Central memory CD8-positive, alpha-beta T cell (primary cell): ENCODE results near the gene WDR20.
"Not testable (repeated sequence)": the region's sequence is repeated elsewhere in the genome, so short reads cannot be mapped to it uniquely, and the experiment has no call there.

Experiments used
- ATAC-seq: fragments of 150-1000 bp; cut with Tn5 transposase; replicated peaks from 2 replicates; pipeline ENCODE4 v1.10.0; 2022; ENCODE audit warnings: mild to moderate bottlenecking, moderate FRiP score, moderate number of reproducible peaks; ENCODE audit not compliant: poor library complexity, severe bottlenecking; ENCODE audit errors: extremely low read depth
- DNase-seq, 2 donors: peaks; one replicate each; pipeline ENCODE4 v3.0.0; 2021; ENCODE audit warnings: low spot score in 2 of 2
- H3K27ac Mint-ChIP-seq: one replicate; pipeline ENCODE4 v1.8.0; 2022; ENCODE audit warnings: low read depth, mild to moderate bottlenecking, moderate library complexity, mixed read lengths
- H3K27me3 Mint-ChIP-seq: one replicate; pipeline ENCODE4 v1.8.0; 2022; ENCODE audit warnings: mixed read lengths
- H3K36me3 Mint-ChIP-seq: one replicate; pipeline ENCODE4 v1.8.0; 2022; ENCODE audit warnings: mild to moderate bottlenecking, moderate library complexity, mixed read lengths; ENCODE audit not compliant: insufficient read depth
- H3K4me1 Mint-ChIP-seq: one replicate; pipeline ENCODE4 v1.8.0; 2022; ENCODE audit warnings: mixed read lengths
- H3K4me3 Mint-ChIP-seq: one replicate; pipeline ENCODE4 v1.8.0; 2022; ENCODE audit warnings: mild to moderate bottlenecking, moderate library complexity, mixed read lengths
- H3K9me3 Mint-ChIP-seq: one replicate; pipeline ENCODE4 v1.8.0; 2022; ENCODE audit warnings: mixed read lengths

The WDR20 gene

GRCh38 chr14:102139286-102140026, at the start of gene WDR20:
WDR20 (plus strand) TSS chr14:102139897; CDS start chr14:102139924, 27 bp downstream.
- H3K4me3 Mint-ChIP-seq: peak within 1 kb of the TSS; percentile 98
- peaks cover 19% of the 10 kb centered on the region for H3K4me1 Mint-ChIP-seq
- peaks cover 18% of the 10 kb centered on the region for H3K36me3 Mint-ChIP-seq
- DNase-seq (peak; percentile 96 to 99), ATAC-seq (peak; percentile 84)
- no peaks in the 10 kb centered on the region for H3K27me3 Mint-ChIP-seq
- peak within 1 kb of the TSS; percentile 97 for H3K27ac Mint-ChIP-seq
- H3K9me3 Mint-ChIP-seq: no peaks in the 10 kb centered on the region

- DNase-seq (no peak), ATAC-seq (no peak)
- peaks cover 35% of the 10 kb centered on the region for H3K4me1 Mint-ChIP-seq
- no peaks in the 10 kb centered on the region for H3K27me3 Mint-ChIP-seq
- H3K4me3 Mint-ChIP-seq: no peak overlapping the region
- no peaks in the 10 kb centered on the region for H3K9me3 Mint-ChIP-seq
- no peak overlapping the region for H3K27ac Mint-ChIP-seq
- H3K36me3 Mint-ChIP-seq: peaks cover 24% of the 10 kb centered on the region
These were observed 49.0 kb upstream of the WDR20 start for GRCh38 chr14:102090713-102091112.

GRCh38 chr14:102092806-102093205, 46.9 kb upstream of the WDR20 start:
- Mint-ChIP-seq H3K27ac (no peak overlapping the region), H3K4me1 (peaks cover 35% of the 10 kb centered on the region), H3K4me3 (no peak overlapping the region), H3K9me3 (no peaks in the 10 kb centered on the region), H3K36me3 (peaks cover 7% of the 10 kb centered on the region), H3K27me3 (no peaks in the 10 kb centered on the region)
- no peak for ATAC-seq
- no peak for DNase-seq

GRCh38 chr14:102094101-102094500, 45.6 kb upstream of the WDR20 start:
- Mint-ChIP-seq H3K4me1 (peaks cover 24% of the 10 kb centered on the region), H3K4me3 (no peak overlapping the region), H3K27ac (no peak overlapping the region), H3K36me3 (peaks cover 1% of the 10 kb centered on the region), H3K27me3 (no peaks in the 10 kb centered on the region), H3K9me3 (no peaks in the 10 kb centered on the region)
- ATAC-seq (no peak), DNase-seq (no peak)

GRCh38 chr14:102095231-102095870, 44.3 kb upstream of the WDR20 start:
- ATAC-seq (no peak), DNase-seq (no peak)
- no peaks in the 10 kb centered on the region for H3K9me3 Mint-ChIP-seq
- peaks cover 12% of the 10 kb centered on the region for H3K4me1 Mint-ChIP-seq
- no peak overlapping the region for H3K4me3 Mint-ChIP-seq
- no peaks in the 10 kb centered on the region for H3K36me3 Mint-ChIP-seq
- no peaks in the 10 kb centered on the region for H3K27me3 Mint-ChIP-seq
- no peak overlapping the region for H3K27ac Mint-ChIP-seq

- Mint-ChIP-seq H3K27ac (no peak overlapping the region), H3K36me3 (no peaks in the 10 kb centered on the region), H3K4me3 (no peak overlapping the region), H3K27me3 (no peaks in the 10 kb centered on the region), H3K4me1 (peaks cover 6% of the 10 kb centered on the region), H3K9me3 (no peaks in the 10 kb centered on the region)
- DNase-seq (no peak), ATAC-seq (no peak)
These were observed 43.7 kb upstream of the WDR20 start for GRCh38 chr14:102095871-102096568.

- Mint-ChIP-seq H3K27me3 (no peaks in the 10 kb centered on the region), H3K9me3 (no peaks in the 10 kb centered on the region), H3K36me3 (no peaks in the 10 kb centered on the region), H3K4me3 (no peak overlapping the region), H3K4me1 (peaks cover 6% of the 10 kb centered on the region), H3K27ac (no peak overlapping the region)
- DNase-seq (peak; percentile 29 to 56), ATAC-seq (peak; percentile 68)
These were observed 43.0 kb upstream of the WDR20 start for GRCh38 chr14:102096569-102097188.

- no peaks in the 10 kb centered on the region for H3K27me3 Mint-ChIP-seq
- ATAC-seq (no peak), DNase-seq (no peak)
- no peaks in the 10 kb centered on the region for H3K36me3 Mint-ChIP-seq
- H3K4me3 Mint-ChIP-seq: no peak overlapping the region
- peaks cover 6% of the 10 kb centered on the region for H3K4me1 Mint-ChIP-seq
- H3K9me3 Mint-ChIP-seq: no peaks in the 10 kb centered on the region
- H3K27ac Mint-ChIP-seq: no peak overlapping the region
These were observed 42.1 kb upstream of the WDR20 start for GRCh38 chr14:102097441-102098135.

- DNase-seq (no peak), ATAC-seq (no peak)
- H3K9me3 Mint-ChIP-seq: no peaks in the 10 kb centered on the region
- H3K4me1 Mint-ChIP-seq: no peaks in the 10 kb centered on the region
- no peaks in the 10 kb centered on the region for H3K27me3 Mint-ChIP-seq
- no peak overlapping the region for H3K27ac Mint-ChIP-seq
- H3K36me3 Mint-ChIP-seq: no peaks in the 10 kb centered on the region
- H3K4me3 Mint-ChIP-seq: no peak overlapping the region
These were observed 36.5 kb upstream of the WDR20 start for GRCh38 chr14:102103062-102103695.

- H3K27ac Mint-ChIP-seq: no peak overlapping the region
- no peaks in the 10 kb centered on the region for H3K9me3 Mint-ChIP-seq
- no peak overlapping the region for H3K4me3 Mint-ChIP-seq
- ATAC-seq: no peak
- DNase-seq: no peak
- no peaks in the 10 kb centered on the region for H3K4me1 Mint-ChIP-seq
- no peaks in the 10 kb centered on the region for H3K27me3 Mint-ChIP-seq
- H3K36me3 Mint-ChIP-seq: no peaks in the 10 kb centered on the region
These were observed 34.3 kb upstream of the WDR20 start for GRCh38 chr14:102105369-102105768.

GRCh38 chr14:102109332-102109731, 30.4 kb upstream of the WDR20 start:
- H3K27me3 Mint-ChIP-seq, ATAC-seq, H3K9me3 Mint-ChIP-seq, H3K36me3 Mint-ChIP-seq, DNase-seq, H3K4me3 Mint-ChIP-seq, H3K27ac Mint-ChIP-seq, H3K4me1 Mint-ChIP-seq: not testable (repeated sequence)

- Mint-ChIP-seq H3K9me3 (no peaks in the 10 kb centered on the region), H3K4me1 (no peaks in the 10 kb centered on the region), H3K27ac (no peak overlapping the region), H3K36me3 (no peaks in the 10 kb centered on the region), H3K27me3 (no peaks in the 10 kb centered on the region), H3K4me3 (no peak overlapping the region)
- ATAC-seq (no peak), DNase-seq (no peak)
These were observed 28.6 kb upstream of the WDR20 start for GRCh38 chr14:102111101-102111500.
